ENCODE measurements around the gene PTGDR. TPM values are rescaled to one million over a fixed set of nuclear protein-coding genes. Genes with fewer than 3 reads are reported as not detected.

Gene PTGDR
- total and polyA plus RNA-seq, 11 donors: 0.33 to 2.5 (median 0.88) TPM

DNA sequence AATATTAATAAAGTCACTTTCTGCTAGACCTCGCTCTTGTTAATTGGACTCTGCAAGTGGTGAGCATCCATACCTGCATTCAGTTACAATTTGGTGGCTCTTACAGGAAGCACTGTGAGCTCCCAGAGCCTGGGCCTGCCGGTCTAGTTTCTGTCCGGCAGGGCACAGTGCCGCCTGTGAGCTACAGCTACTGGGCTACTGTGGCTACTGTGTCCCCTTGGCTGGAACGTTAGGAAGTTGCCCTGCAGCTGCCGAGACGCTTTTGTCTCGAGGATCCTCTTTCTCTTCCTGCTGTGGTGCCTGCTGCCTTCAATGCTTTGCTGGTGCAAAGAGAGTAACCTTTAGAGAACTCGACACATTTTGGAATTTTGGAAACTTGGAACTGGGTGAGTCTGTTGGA lies 44.6 kb upstream of the PTGDR start:
- H3K4me3 ChIP-seq: no peak overlapping the region
- H3K27me3 ChIP-seq: no peaks in the 10 kb centered on the region
- H3K9me3 ChIP-seq: peaks cover 0 to 4% (median 0%) of the 10 kb centered on the region in 12 donors
- no peak overlapping the region for H3K27ac ChIP-seq
- no peak for DNase-seq
- WGBS, 4 donors: 81 to 95% (median 85%) methylated on average over 2 to 9 of the region's 9 CpGs
- ATAC-seq: no peak
- intact Hi-C loops (cut with DNase I): no loop called here
- H3K4me1 ChIP-seq: peaks cover 0 to 11% (median 0%) of the 10 kb centered on the region in 12 donors
- no peaks in the 10 kb centered on the region for H3K36me3 ChIP-seq
- TF ChIP-seq, protein P1, sequence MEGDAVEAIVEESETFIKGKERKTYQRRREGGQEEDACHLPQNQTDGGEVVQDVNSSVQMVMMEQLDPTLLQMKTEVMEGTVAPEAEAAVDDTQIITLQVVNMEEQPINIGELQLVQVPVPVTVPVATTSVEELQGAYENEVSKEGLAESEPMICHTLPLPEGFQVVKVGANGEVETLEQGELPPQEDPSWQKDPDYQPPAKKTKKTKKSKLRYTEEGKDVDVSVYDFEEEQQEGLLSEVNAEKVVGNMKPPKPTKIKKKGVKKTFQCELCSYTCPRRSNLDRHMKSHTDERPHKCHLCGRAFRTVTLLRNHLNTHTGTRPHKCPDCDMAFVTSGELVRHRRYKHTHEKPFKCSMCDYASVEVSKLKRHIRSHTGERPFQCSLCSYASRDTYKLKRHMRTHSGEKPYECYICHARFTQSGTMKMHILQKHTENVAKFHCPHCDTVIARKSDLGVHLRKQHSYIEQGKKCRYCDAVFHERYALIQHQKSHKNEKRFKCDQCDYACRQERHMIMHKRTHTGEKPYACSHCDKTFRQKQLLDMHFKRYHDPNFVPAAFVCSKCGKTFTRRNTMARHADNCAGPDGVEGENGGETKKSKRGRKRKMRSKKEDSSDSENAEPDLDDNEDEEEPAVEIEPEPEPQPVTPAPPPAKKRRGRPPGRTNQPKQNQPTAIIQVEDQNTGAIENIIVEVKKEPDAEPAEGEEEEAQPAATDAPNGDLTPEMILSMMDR (IDR thresholded peaks at IDR 0.05): no peak
- TF ChIP-seq POLR2A (IDR thresholded peaks at IDR 0.05): no peak

- Histone ChIP-seq H3K27me3 (no peaks in the 10 kb centered on the region), H3K4me3 (no peak overlapping the region), H3K27ac (no peak overlapping the region), H3K9me3 (peaks cover 0 to 6% (median 0%) of the 10 kb centered on the region in 12 donors), H3K4me1 (no peaks in the 10 kb centered on the region), H3K36me3 (no peaks in the 10 kb centered on the region)
- ATAC-seq (no peak), DNase-seq (no peak)
- 54 to 65% (median 60%) methylated on average over 7 of the region's 7 CpGs for WGBS, 4 donors
- intact Hi-C loops (cut with DNase I): no loop called here
- TF ChIP-seq, protein P1 (IDR thresholded peaks at IDR 0.05): no peak
- TF ChIP-seq POLR2A (IDR thresholded peaks at IDR 0.05): no peak
Observed at GRCh38 chr14:52227619-52228222, 39.8 kb upstream of the PTGDR start.

DNA sequence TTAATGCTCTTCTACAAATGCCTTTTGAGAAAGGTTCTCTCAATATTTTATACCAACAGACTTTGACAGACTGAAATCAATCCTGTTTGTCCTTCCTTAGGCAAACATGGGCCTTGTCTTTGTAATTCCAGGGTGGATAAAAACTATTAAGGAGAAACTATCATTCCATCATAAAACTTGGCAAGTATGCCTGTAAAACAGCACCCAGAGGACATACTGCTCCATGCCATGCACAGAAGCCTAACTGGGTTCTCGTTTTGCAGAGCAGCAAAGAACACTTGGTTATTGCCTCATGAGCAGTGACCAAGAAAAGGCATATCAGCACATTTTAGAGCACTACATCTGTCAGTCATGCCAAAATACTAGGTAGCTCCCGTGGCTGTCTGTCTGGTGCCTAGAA lies 33.8 kb upstream of the PTGDR start:
- ATAC-seq (no peak), DNase-seq (no peak)
- intact Hi-C loops (cut with DNase I): no loop called here
- TF ChIP-seq, protein P1 (IDR thresholded peaks at IDR 0.05): no peak
- TF ChIP-seq POLR2A (IDR thresholded peaks at IDR 0.05): no peak
- Histone ChIP-seq H3K36me3 (no peaks in the 10 kb centered on the region), H3K4me1 (no peaks in the 10 kb centered on the region), H3K9me3 (peaks cover 0 to 2% (median 0%) of the 10 kb centered on the region in 12 donors), H3K4me3 (no peak overlapping the region), H3K27ac (no peak overlapping the region), H3K27me3 (peaks cover 0 to 13% (median 0%) of the 10 kb centered on the region in 9 donors)
- WGBS, 4 donors: 61 to 69% (median 63%) methylated on average over 2 of the region's 2 CpGs

GRCh38 chr14:52235434-52235833 lies 32.1 kb upstream of the PTGDR start:
- no peaks in the 10 kb centered on the region for H3K36me3 ChIP-seq
- no peak overlapping the region for H3K4me3 ChIP-seq
- intact Hi-C loops (cut with DNase I): no loop called here
- WGBS, 4 donors: 71 to 76% (median 74%) methylated on average over 2 of the region's 2 CpGs
- no peak for DNase-seq
- no peak for TF ChIP-seq POLR2A (IDR thresholded peaks at IDR 0.05)
- TF ChIP-seq, protein P1 (IDR thresholded peaks at IDR 0.05): no peak
- no peaks in the 10 kb centered on the region for H3K4me1 ChIP-seq
- H3K27me3 ChIP-seq: peaks cover 0 to 13% (median 0%) of the 10 kb centered on the region in 9 donors
- no peak overlapping the region for H3K27ac ChIP-seq
- H3K9me3 ChIP-seq: no peaks in the 10 kb centered on the region
- no peak for ATAC-seq

Data from heart left ventricle (tissue), 16 donors.